Omental fat pad (tissue), 4 donors: ENCODE results near the gene CACNA1I. TPM values are rescaled to one million over a fixed set of nuclear protein-coding genes. Genes with fewer than 3 reads are reported as not detected.

Experiments used
- ATAC-seq: fragments of 150-250 bp; one replicate; pipeline ENCODE4 v1.9.1; 2016; ENCODE audit warnings: mild to moderate bottlenecking, moderate library complexity; ENCODE audit not compliant: low FRiP score
- DNase-seq: peaks from one replicate; pipeline ENCODE4 v3.0.0-alpha.2; 2019; ENCODE audit warnings: low spot score
- total RNA-seq, 4 donors: library from RNA; depleted of rRNA; stranded (reverse); fragments of >200 nt; gene quantifications; one replicate each; pipeline ENCODE4 v1.1.0, GENCODE V29; 2016
- TF ChIP-seq, protein P1 (sequence below), 3 donors: fragments of 450-650 bp; IDR thresholded peaks; one replicate each; pipeline ENCODE4 v1.5.1; 2016 to 2017; ENCODE audit warnings: antibody characterized with exemption in 3 of 3, mild to moderate bottlenecking in 3 of 3, moderate library complexity in 2 of 3

Gene CACNA1I
- total RNA-seq, 4 donors from 2014 or later: 0.09 to 0.38 (median 0.26) TPM

DNA sequence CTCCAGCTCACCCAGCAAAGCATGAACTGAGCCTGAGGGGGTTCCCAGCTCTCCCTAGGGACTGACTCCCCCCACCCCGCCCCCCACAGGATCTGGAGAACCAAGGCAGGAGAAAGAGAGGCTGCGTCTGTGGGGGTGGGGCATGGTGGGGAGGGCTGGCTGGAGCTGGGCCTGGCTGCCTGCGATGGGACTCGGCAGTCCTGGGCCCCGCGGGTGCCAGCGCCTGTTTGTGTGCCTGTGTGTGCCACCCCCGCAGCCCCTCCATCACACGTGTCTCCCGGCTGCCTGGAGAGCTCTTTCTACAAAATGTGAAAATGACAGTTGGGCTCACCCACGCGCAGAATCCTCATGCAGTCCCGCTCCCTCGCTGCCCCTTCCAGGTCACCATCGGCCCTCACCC lies 46.8 kb downstream of the CACNA1I start:
- DNase-seq: no peak
- ATAC-seq: no peak
- TF ChIP-seq, protein P1, sequence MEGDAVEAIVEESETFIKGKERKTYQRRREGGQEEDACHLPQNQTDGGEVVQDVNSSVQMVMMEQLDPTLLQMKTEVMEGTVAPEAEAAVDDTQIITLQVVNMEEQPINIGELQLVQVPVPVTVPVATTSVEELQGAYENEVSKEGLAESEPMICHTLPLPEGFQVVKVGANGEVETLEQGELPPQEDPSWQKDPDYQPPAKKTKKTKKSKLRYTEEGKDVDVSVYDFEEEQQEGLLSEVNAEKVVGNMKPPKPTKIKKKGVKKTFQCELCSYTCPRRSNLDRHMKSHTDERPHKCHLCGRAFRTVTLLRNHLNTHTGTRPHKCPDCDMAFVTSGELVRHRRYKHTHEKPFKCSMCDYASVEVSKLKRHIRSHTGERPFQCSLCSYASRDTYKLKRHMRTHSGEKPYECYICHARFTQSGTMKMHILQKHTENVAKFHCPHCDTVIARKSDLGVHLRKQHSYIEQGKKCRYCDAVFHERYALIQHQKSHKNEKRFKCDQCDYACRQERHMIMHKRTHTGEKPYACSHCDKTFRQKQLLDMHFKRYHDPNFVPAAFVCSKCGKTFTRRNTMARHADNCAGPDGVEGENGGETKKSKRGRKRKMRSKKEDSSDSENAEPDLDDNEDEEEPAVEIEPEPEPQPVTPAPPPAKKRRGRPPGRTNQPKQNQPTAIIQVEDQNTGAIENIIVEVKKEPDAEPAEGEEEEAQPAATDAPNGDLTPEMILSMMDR (IDR thresholded peaks at IDR 0.05): no peak

DNA sequence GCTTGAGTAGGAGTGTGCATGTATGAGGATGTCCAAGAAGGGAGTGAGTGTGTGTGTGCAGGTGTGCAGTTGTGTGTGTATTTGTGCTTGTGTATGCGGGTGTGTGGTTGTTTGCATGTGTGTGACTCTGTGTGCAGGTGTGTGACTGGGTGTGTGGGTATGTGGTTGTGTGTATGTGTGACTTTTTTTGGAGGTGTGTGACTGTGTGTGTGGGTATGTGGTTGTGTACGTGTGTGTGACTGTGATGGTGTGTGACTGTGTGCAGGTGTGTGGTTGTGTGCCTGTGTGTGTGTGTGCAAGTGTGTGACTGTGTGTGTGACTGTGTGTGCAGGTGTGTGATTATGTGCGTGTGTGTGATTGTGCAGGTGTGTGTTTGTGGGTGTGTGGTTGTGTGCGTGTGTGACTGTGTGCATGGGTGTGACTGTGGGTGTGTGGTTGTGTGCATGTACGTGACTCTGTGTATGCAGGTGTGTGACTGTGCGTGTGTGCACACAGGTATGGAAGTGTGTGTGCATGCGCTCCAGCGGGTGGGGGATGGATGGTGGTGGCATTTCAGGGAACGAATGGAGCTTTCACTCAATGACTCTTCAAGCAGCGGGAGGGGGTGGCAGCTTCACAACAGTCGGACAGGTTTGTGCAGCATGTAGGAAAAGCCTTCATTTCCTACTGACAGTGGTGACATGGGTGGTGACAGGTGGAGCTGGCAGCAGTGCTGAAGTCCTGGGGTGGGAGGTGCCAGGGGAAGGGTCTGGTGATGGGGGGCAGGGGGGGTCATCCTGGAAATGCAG lies 47.6 kb downstream of the CACNA1I start:
- no peak for DNase-seq
- TF ChIP-seq, protein P1 (IDR thresholded peaks at IDR 0.05): no peak
- no peak for ATAC-seq

DNA sequence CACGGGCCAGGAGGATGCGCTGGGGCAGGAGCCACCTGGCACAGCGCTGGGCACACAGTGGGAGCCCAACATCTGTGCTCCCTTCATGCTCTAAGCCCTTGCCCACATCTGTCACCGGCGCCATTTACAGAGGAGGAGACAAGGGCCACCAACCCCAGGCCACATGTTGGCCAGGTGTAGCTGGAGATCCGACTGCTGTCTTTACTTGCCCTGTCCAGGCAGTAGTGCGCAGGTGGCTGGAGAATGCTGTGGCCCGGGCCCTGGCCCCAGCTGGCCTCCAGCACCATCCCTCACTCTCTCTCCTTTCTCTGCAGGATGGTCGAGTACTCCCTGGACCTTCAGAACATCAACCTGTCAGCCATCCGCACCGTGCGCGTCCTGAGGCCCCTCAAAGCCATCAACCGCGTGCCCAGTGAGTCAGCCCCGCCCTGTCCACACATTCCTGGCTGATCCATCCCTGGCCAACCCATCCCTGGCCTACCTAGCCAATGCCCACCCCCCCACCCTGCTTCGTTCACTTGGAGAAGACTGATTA lies 48.5 kb downstream of the CACNA1I start:
- ATAC-seq (no peak), DNase-seq (no peak)
- TF ChIP-seq, protein P1 (IDR thresholded peaks at IDR 0.05): no peak

DNA sequence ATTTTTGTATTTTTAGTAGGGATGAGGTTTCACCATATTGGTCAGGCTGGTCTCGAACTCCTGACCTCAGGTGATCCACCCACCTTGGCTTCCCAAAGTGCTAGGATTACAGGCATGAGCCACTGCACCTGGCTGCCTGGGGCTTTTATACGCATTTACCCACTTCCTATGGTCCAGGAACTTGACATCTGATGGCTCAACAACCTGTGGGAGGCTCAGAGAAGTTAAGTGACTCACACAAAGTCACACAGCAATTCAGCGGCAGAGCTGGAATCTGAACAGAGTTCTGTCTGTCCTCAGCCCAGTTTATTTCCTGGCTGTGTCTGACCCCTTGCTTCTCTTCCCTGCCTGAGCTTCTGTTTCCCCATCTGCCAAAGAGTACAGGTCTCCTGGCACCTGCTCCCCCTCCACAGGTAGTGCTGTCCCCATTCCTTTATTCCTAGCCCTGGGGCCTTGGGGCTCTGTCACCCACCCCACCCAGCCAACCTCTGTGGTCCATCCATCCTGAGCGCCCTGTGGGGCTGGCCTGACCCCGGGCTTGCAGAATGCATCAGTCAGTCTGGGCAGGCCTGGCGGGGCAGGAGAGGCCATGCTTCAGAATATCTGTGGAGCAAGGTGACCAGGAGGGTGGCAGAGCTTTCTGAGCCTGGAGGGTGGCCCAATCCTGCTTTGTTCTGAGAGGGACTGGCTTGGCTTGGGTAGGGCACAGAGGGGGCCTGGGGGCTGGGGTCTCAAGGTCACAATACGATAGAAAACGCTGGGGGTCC lies 50.6 kb downstream of the CACNA1I start:
- DNase-seq: no peak
- ATAC-seq: no peak
- TF ChIP-seq, protein P1 (IDR thresholded peaks at IDR 0.05): no peak

DNA sequence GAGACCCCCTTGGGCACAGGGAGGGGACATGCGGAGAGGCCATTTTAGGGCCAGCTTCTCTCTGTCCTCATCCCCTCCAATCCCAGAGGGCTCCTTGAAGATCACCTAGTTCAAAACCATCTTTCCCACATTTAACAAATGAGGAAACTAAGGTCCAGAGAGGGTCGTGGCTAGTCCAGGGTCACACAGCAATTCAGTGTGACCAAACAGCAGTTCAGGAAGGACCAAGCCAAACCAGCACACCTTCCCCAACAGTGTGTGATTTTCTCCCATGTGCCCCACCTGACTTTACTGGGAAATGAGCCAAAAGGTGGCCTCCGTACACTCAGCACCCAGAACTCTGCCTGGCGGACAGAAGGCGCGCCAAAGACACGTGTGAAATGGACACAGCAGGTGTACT lies 51.3 kb downstream of the CACNA1I start:
- TF ChIP-seq, protein P1 (IDR thresholded peaks at IDR 0.05): no peak
- DNase-seq (no peak), ATAC-seq (no peak)

DNA sequence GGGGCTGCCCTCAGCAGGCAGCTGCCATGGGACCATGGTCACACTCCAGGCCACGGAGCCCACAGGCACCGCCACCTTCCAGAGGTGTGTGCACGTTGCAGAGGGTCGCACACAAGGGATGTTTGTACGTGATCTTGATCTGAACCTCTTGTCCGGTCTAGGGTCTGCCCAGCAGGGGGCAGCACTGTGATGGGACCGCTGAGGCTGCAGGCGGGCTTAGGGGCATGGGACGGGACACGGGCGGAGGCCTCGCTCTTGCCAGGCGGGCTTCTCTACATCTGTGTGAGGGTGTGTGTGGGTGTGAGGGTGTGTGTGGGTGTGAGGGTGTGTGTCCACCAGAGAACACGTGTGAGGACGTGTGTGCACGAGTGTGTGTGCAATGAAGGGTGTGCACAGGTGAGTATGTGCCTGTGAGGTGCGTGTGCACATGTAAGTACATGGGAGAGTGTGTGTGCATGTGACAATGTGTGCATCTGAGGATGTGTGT lies 52.4 kb downstream of the CACNA1I start:
- peak; percentile 61 for DNase-seq
- ATAC-seq: peak; percentile 6
- TF ChIP-seq, protein P1 (IDR thresholded peaks at IDR 0.05): no peak
